NT2/D1 (cell line): Measurements from ENCODE around the gene ZNF778.

Experiments
- YY1 ChIP-seq: IDR thresholded peaks from 2 replicates; pipeline ENCODE4 v1.6.1; 2011; ENCODE audit not compliant: insufficient read length, insufficient read depth
- ZNF274 ChIP-seq: IDR thresholded peaks from 2 replicates; pipeline ENCODE4 v1.6.1; 2011; ENCODE audit warnings: mild to moderate bottlenecking, low read depth, low read length

DNA sequence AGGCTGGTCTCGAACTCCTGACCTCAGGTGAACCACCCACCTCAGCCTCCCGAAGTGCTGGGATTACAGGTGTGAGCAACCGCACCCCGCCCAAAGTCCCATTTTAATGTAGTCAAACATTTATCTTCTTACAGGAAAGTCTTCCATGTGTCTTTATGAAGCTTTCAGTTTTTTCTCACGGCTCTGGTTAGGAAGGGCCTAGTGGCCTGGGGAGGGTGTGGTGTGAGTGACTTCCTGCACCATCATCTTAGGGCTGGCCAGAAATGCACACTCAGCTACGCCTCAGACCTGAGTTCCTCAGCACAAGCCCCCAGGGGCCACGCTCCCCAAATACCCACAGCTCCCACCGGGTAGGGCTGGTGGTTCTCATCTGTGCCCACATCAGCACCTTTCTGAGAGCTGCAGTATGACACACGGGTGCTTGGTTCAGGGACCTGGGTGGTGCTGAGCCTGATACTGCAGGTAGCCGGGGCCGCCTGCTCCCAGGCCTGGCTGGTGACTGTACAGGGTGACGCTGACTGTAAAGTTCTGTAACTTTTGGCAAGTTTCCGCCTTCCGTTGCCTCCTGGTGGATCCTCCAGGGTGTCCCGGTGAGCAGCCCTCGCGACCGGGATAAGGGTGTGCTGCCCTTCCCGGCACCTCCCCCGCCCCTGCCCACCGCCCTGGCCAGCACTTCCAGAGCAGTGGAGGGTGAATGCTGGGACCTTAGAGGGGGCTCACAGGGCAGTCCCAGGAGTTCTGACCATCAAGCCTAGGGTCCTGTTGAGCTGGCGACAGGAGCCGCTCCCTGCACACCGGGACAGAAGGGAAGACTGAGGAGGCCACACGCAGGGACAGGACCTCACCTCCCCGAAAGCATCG is 52.5 kb downstream of the ZNF778 start:
- no peak for TF ChIP-seq ZNF274
- TF ChIP-seq YY1 = no peak
